Fibroblast of skin of left biceps (primary cell): Measurements from ENCODE around the gene LMF1.
"Not testable (repeated sequence)": the region's sequence is repeated elsewhere in the genome, so short reads cannot be mapped to it uniquely, and the experiment has no call there.

ENCODE experiments used
- DNase-seq, 2 experiments: peaks; one replicate each; pipeline ENCODE4 v3.0.0-alpha.2; 2013; ENCODE audit warnings: low read depth in 2 of 2

The LMF1 gene

GRCh38 chr16:850668-851067, 120.1 kb downstream of the LMF1 start:
- no peak for DNase-seq

DNA sequence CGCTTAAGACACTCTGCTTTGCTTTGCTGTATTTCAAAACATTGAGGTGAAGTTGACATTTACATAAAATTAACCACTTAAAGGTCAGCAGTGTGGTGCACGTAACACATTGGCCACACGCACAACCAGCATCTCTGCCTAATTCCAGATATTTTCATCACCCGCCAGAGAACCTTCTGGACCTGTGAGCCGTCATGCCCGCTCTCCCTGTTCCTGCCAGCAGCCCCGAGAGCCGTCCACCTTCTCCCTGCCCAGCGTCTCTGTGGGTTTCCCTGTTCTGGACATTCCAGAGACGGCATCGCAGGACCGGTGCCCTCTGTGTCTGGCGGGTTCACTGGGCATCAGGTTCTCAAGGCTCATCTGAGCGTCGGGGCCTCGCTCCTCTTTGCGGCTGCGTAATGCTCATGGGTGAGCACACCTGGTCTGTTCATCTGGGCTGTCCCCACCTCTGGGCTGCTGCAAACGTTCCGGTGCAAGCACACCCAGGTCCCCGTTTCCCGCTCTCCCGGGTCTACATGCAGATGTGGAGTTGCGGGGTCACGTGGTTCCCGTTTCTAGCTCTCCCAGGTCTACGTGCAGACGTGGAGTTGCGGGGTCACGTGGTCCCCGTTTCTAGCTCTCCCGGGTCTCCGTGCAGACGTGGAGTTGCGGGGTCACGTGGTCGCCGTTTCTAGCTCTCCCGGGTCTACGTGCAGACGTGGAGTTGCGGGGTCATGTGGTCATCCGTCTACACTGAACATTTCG, 122.1 kb downstream of the LMF1 start:
- DNase-seq: no peak

DNA sequence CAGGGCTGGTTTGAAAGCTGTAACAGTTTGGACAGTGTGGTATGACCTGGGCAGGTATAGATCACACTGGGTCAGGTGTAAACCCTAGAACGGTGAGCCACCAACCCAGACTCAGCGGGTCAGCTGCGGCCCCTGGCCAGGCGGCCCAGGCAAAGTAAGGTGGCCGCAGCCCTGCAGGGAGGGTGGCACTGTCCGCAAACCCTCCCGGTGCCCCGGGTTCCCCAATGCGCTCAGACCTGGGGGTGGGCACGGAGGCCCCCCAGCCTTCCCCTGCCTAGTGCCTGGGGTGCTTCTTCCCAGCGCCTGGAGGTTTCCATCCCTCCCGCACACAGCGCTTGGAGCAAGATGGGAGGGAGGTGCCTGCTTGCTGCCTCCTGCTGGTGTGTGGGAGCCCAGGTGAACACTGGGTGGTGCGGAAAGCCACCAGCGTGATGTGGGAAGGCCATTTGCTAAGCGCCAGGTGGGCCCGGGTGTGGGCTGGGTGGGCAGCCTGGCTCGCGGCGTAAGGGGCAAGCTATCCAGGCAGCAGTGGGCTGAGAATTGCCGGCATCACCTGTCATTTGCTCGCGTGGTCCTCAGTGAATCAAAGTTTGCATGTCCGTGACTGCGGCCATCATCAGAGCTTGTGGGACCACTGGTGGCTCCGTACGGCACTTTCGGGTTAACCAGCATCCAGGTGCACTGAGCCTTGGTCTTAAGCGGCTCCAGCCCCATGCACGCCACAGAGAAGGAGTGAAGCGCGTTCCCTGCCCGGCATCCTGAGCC, 122.9 kb downstream of the LMF1 start:
- DNase-seq: no peak

GRCh38 chr16:847151-847550, 123.6 kb downstream of the LMF1 start:
- no peak for DNase-seq

GRCh38 chr16:845351-845745, 125.4 kb downstream of the LMF1 start:
- no peak for DNase-seq

DNA sequence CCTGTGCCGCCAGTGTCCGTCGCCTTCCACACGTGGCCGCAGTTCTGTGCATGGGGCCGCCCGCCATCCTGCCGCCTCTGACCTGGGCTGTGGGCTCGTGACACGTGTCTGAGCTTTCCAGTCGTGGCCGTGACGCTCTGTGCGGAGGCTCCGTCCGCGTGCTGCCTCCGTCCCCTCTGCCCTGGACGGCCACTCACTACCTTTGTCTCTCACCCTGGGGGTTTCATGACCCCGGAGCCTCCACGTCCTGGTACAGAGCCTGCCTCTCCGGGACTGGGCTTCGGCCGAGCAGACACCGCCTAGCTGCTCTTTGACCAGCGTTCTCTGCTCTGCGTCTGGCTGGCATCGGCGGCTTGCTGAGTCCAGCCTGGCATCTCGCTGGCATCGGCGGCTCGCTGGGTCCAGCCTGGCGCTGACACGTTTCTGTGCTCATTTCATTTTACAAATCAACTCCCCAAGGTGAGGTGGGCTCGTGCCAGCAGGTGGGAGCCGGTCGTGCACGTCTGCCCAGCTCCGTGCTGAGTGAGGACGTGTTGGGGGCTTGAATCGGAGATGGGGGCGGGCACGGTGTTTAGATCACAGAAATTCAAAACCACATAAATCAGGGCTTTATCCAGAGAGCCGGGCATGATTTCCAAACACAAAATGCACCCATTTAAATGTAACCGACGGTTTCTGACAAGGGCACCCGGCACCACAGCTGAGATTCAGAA, 126.0 kb downstream of the LMF1 start:
- no peak for DNase-seq

- DNase-seq: no peak
Observed at GRCh38 chr16:843771-844170, 127.0 kb downstream of the LMF1 start.

DNA sequence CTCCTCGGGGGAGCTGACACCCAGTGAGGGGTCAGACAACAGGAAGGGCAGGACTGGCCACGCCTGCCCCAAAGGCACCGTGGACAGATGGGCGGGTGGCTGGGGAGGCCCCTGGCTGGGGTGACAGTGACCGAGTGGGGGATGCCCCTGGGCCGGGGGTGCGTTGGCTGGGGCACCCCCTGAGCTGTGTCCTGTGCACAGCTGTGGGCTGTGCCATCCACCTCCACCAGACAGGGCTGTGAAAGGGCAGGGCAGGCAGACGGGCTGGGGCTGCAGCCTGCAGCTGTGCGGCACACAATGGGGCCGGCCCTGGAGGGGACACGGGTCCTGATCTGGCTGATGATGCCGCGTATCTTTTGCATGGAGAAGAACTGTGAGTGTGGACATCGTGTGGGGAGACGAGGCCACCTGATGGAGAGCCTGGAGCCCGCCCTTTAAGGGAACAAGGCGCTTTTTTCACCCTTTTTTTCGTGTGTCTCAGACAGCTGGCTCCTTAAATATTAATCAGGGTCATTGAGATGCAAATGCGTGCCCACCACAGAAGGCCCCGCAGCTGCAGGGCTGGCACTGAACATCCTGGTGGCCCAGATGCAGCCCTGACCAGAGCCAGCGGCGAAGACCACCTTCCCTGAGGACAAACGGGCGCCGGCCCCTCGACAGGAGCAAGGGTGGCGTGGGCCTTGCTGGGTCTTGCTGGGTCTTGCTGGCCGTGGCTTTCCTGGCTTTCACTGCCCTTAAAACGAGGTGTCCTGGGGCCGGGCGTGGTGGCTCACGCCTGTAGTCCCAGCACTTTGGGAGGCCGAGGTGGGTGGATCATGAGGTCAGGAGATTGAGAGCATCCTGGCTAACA, 127.8 kb downstream of the LMF1 start:
- no peak for DNase-seq

DNA sequence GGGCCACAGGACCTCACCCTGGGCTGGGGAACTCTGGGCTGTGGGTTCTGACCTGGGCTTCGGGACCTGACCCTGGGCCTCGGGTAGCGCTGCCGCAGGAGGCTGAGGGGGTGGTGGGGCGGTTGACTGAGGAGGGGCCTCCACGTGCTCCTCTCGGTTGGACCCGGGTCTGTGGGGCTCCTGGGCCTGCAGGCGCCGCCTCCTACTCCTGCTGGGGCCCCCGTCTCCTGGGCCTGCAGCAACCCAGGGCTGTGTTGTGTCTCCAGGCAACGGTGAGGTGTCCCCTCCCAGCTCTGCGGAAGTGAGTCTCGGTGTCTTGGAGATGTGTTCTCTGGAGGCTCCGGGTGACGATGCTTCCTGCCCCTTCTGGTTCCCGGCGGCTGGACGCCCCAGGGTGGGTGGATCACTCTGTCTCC, 128.7 kb downstream of the LMF1 start:
- no peak for DNase-seq

- no peak for DNase-seq
Observed at GRCh38 chr16:841455-842060, 129.2 kb downstream of the LMF1 start.

DNA sequence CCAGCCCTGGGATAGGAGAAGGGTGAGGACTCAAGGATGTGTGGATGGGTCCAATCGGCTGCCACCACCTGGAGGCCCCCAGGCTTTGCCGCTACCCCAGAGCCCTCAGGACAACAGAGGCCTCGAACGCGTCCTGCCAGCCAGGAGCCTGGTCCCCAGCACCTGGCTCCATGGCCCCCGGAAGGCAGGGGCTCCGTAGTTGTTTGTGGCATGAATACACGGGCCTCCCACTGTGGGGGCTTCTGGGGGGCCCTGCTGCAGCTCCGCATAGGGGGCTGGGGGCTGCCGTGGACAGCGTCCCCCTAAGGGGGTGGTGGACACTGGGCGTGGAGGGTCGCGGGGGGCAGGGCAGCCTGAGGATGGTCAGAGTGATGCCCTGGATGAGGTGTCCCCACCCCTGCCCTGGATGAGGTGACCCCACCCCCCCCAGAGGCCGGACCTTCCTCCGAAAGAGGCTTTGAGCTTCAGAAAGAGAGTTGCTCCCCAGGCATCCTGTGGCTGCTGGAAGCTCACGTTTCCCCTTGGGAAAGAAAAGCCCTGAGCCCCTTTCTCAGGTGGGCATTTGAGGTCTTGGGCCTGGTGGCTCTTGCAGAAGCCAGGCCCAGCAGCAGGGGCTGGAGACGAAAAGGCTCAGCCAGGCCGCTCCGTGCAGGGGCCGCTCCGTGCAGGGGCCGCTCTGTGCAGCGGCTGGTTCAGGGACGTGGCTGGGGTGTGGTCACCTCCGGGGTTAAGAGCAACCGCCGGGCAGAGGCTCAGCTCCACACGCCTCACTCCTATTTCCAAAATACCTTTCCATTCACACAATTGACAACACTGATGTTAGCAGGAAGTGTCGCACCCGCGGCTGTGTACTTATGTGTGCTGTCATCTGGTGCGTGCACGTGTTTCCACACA, 130.0 kb downstream of the LMF1 start:
- no peak for DNase-seq

DNA sequence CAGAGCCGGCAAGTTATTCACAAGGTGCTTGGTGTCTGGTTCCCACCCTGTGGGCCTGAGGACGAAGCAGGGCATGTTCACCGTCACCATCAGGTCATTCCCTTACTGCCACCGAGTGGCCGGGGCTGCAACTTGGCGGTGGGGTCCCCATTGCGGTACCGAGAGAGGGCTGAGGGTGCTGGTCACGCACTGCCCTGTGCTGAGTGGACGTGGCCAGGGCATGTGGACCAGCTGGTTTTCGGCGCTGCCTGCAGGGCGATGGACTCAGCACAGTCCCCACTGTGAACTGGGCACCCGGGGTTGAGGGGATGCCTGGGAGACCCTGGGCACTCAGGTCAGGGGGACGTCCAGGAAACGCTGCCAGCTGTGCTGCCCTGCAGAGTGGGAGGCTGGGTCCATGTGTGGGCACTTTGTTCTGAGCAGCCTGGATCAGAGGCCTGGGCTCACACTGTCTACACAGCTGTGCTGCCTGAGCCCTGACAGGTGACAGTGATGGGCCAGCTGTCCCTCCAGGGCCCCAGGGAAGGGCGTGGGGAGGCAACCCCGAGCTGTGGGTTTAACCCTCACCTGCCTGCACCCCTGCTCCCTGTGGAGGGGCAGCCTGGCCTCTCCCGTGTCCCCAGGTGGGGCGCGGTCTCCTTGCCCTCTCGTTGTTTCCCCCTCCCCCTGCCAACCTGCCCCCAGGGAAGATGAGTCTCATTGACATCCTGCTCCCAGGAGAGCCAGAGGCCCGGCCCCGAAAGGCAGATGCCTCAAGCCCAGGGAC, 131.0 kb downstream of the LMF1 start:
- DNase-seq: no peak

- DNase-seq: no peak
Observed at GRCh38 chr16:838741-839140, 132.0 kb downstream of the LMF1 start.

GRCh38 chr16:836822-837221, 134.0 kb downstream of the LMF1 start:
- DNase-seq: not testable (repeated sequence)

DNA sequence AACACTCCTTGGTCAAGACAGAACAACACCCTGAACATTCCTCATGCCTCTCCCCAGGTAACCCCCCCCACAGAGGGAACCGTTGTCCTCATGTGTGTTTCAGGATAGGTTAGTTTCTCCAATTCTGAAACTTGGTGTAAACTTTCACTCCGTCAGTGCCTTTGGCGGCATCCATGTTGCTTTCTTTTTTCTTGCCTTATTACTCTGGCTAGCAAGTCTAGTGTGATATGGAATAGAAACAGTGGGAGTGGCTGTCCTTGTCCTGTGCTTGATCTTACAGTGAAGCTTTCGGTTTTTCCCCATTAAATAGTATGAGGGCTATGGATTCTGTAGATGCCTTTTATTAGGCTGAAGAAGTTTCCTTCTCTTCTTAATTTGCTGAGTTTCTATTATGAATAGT, 134.6 kb downstream of the LMF1 start:
- no peak for DNase-seq

GRCh38 chr16:835373-835772, 135.4 kb downstream of the LMF1 start:
- DNase-seq: no peak

- DNase-seq: no peak
Observed at GRCh38 chr16:833411-833810, 137.4 kb downstream of the LMF1 start.

GRCh38 chr16:832652-833336, 138.0 kb downstream of the LMF1 start:
- DNase-seq: no peak
